HG03460 (cell line): ENCODE data around the gene CMBL.
A peak's percentile ranks its signal among the peaks of the same experiment; 100 is the strongest.

Experiments
- ATAC-seq: cut with Tn5 transposase; IDR thresholded peaks from one replicate; pipeline ENCODE4 v1.9.1; 2021; ENCODE audit not compliant: unreplicated experiment

Gene CMBL

GRCh38 chr5:10333154-10334006 is 25.7 kb upstream of the CMBL start:
- no peak for ATAC-seq

- ATAC-seq, result no peak
Observed at GRCh38 chr5:10332301-10332700, 24.6 kb upstream of the CMBL start.

GRCh38 chr5:10331341-10331796 is 23.7 kb upstream of the CMBL start:
- no peak for ATAC-seq

- ATAC-seq, result no peak
Observed at GRCh38 chr5:10330511-10331230, 23.0 kb upstream of the CMBL start.

GRCh38 chr5:10329820-10330481 is 22.2 kb upstream of the CMBL start:
- ATAC-seq, result no peak

GRCh38 chr5:10329446-10329819 is 21.7 kb upstream of the CMBL start:
- ATAC-seq, result no peak

- no peak for ATAC-seq
Observed at GRCh38 chr5:10328323-10328722, 20.6 kb upstream of the CMBL start.

GRCh38 chr5:10324518-10325370 is 17.0 kb upstream of the CMBL start:
- no peak for ATAC-seq

- ATAC-seq, result no peak
Observed at GRCh38 chr5:10323588-10324488, 16.1 kb upstream of the CMBL start.

GRCh38 chr5:10321882-10322281 is 14.2 kb upstream of the CMBL start:
- no peak for ATAC-seq

GRCh38 chr5:10320793-10321192 is 13.1 kb upstream of the CMBL start:
- no peak for ATAC-seq

- no peak for ATAC-seq
Observed at GRCh38 chr5:10319202-10319851, 11.6 kb upstream of the CMBL start.

- ATAC-seq, result peak; percentile 81
Observed at GRCh38 chr5:10317825-10318682, 10.4 kb upstream of the CMBL start.

- no peak for ATAC-seq
Observed at GRCh38 chr5:10315824-10316509, 8.3 kb upstream of the CMBL start.

GRCh38 chr5:10315201-10315600 is 7.5 kb upstream of the CMBL start:
- ATAC-seq, result no peak

GRCh38 chr5:10311595-10312425 is 4.1 kb upstream of the CMBL start:
- no peak for ATAC-seq
